HEK293T (cell line): ENCODE data around the gene TASOR.

ENCODE experiments used
- CTCF ChIA-PET: fragments of 350-600 bp; formaldehyde crosslinking; extraction: SDS; loops from one replicate; lab custom pipeline; 2021; ENCODE audit warnings: antibody characterized with exemption, inconsistent platforms; lab: Yijun Ruan, JAX
- POLR2A ChIA-PET: fragments of 350-600 bp; formaldehyde crosslinking; extraction: SDS; loops from one replicate; lab custom pipeline; 2020; ENCODE audit warnings: antibody characterized with exemption, inconsistent platforms; lab: Yijun Ruan, JAX
- DNase-seq: peaks from one replicate; pipeline ENCODE4 v3.0.0; 2012; ENCODE audit warnings: mixed read lengths; ENCODE audit errors: extremely low spot score
- ARNT ChIP-seq: fragments of 450-650 bp; IDR thresholded peaks from 2 replicates; pipeline ENCODE4 v1.6.1; 2017; ENCODE audit warnings: mild to moderate bottlenecking
- BHLHE40 ChIP-seq: fragments of 450-650 bp; IDR thresholded peaks from 2 replicates; pipeline ENCODE4 v1.6.1; 2016; ENCODE audit warnings: mild to moderate bottlenecking, moderate library complexity, borderline replicate concordance
- CTBP1 ChIP-seq: fragments of 450-650 bp; IDR thresholded peaks from 2 replicates; pipeline ENCODE4 v1.6.1; 2016; ENCODE audit warnings: borderline replicate concordance
- ELF4 ChIP-seq: fragments of 450-650 bp; IDR thresholded peaks from 2 replicates; pipeline ENCODE4 v1.6.1; 2017; ENCODE audit warnings: antibody characterized with exemption
- FOXA1 ChIP-seq: fragments of 450-650 bp; IDR thresholded peaks from 2 replicates; pipeline ENCODE4 v1.6.1; 2016; ENCODE audit warnings: mild to moderate bottlenecking
- FOXK2 ChIP-seq: fragments of 450-650 bp; IDR thresholded peaks from 2 replicates; pipeline ENCODE4 v1.6.1; 2016; ENCODE audit warnings: mild to moderate bottlenecking
- FOXM1 ChIP-seq: fragments of 450-650 bp; IDR thresholded peaks from 2 replicates; pipeline ENCODE4 v1.6.1; 2017; ENCODE audit warnings: mild to moderate bottlenecking, borderline replicate concordance
- HDGF ChIP-seq: fragments of 450-650 bp; IDR thresholded peaks from 2 replicates; pipeline ENCODE4 v1.6.1; 2017; ENCODE audit warnings: antibody characterized with exemption, borderline replicate concordance
- L3MBTL2 ChIP-seq: fragments of 450-650 bp; conservative IDR thresholded peaks from 2 replicates; pipeline ENCODE4 v1.6.1; 2016; ENCODE audit warnings: mild to moderate bottlenecking
- LEF1 ChIP-seq: fragments of 450-650 bp; IDR thresholded peaks from 2 replicates; pipeline ENCODE4 v1.6.1; 2017; ENCODE audit warnings: mild to moderate bottlenecking, borderline replicate concordance
- NFRKB ChIP-seq: fragments of 450-650 bp; IDR thresholded peaks from 2 replicates; pipeline ENCODE4 v1.6.1; 2016; ENCODE audit warnings: mild to moderate bottlenecking, moderate library complexity
- SP1 ChIP-seq: fragments of 450-650 bp; IDR thresholded peaks from 2 replicates; pipeline ENCODE4 v1.6.1; 2017
- SUZ12 ChIP-seq: fragments of 450-650 bp; IDR thresholded peaks from 2 replicates; pipeline ENCODE4 v1.6.1; 2016; ENCODE audit warnings: mild to moderate bottlenecking
- TARDBP ChIP-seq: fragments of 450-650 bp; IDR thresholded peaks from 2 replicates; pipeline ENCODE4 v1.6.1; 2016
- ZNF384 ChIP-seq: fragments of 450-650 bp; IDR thresholded peaks from 2 replicates; pipeline ENCODE4 v1.6.1; 2016
- TF ChIP-seq, protein P1 (sequence below): fragments of 450-650 bp; IDR thresholded peaks from 2 replicates; pipeline ENCODE4 v1.6.1; 2016

Gene TASOR

DNA sequence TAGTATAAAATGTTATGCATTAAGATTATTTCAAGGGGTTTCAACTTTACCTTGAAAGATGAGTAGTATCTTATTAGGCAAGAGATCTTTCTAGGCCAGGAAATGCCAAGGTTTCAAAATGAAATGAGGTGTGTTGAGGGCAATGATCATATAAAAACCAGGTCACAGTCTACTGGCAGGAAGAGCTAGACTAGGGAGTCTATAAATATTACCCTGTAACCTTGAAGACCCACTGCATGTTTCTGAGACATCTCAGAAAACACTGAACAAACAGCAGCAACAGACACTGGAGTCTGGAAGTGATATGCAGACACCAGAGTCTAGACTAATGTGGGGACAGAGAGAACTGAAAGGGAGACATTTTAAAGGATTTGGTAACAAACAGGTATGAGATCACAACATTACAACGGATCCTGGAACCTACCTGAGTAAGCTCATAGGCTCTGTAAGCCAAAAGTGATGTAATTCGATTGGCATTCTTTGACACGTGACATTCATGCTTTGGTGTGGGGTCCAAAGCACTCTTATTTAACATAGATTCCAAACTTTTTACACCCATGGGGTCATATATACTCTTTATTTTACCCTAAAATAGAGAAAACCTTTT is 15.0 kb downstream of the TASOR start:
- TF ChIP-seq ARNT (no peak), SP1 (no peak), LEF1 (no peak), FOXM1 (no peak), L3MBTL2 (no peak), SUZ12 (no peak), FOXA1 (no peak), ZNF384 (no peak), BHLHE40 (no peak), HDGF (no peak), CTBP1 (no peak), NFRKB (no peak), ELF4 (no peak)
- TF ChIP-seq, protein P1, sequence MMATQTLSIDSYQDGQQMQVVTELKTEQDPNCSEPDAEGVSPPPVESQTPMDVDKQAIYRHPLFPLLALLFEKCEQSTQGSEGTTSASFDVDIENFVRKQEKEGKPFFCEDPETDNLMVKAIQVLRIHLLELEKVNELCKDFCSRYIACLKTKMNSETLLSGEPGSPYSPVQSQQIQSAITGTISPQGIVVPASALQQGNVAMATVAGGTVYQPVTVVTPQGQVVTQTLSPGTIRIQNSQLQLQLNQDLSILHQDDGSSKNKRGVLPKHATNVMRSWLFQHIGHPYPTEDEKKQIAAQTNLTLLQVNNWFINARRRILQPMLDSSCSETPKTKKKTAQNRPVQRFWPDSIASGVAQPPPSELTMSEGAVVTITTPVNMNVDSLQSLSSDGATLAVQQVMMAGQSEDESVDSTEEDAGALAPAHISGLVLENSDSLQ = no peak
- peak; percentile 11 for DNase-seq
- POLR2A ChIA-PET = no interaction called here
- CTCF ChIA-PET = no interaction called here

DNA sequence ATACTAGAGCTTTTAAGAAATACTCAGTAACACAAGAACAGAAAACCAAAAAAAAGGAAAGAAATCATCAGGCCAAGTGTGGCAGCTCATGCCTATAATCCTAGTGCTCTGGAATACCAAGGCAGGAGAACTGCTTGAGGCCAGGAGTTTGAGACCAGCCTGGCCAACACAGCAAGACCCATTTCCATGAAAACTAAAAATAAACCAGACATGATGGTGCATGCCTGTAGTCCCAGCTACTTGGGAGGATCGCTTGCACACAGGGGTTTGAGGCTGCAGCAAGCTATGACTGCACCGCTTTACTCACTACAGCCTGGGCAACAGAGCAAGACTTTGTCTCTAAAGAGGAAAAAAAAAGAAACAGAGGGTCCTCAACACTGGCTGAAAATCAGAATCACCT is 18.2 kb downstream of the TASOR start:
- ChIA-PET POLR2A (interaction anchor here (1.5 kb wide), 1 partner anchor 11 kb away, joined by 4 read pairs; no protein-coding TSS in a partner anchor), CTCF (no interaction called here)
- no peak for DNase-seq
- TF ChIP-seq SUZ12 (no peak), TARDBP (no peak), FOXK2 (no peak), BHLHE40 (no peak), NFRKB (no peak), CTBP1 (no peak), ARNT (no peak), ZNF384 (no peak), HDGF (no peak), L3MBTL2 (no peak), FOXA1 (no peak), FOXM1 (no peak), LEF1 (no peak), SP1 (no peak), ELF4 (no peak)
- TF ChIP-seq, protein P1 = no peak

DNA sequence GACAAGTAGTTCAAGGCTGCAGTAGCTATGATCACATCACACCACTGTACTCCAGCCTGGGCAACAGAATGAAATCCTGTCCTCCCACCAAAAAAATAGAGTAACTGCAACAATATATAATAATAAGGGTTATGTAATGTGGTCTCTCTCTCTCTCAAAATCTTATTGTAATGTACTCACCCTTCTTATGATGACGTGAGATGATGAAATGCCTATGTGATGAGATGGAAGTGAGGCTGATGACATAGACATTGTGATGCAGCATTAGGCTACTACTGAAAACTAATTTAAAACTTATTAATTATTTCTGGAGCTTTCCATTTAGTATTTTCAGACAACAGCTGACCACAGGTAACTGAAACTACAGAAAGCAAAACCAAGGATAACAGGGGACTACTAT is 27.4 kb downstream of the TASOR start:
- POLR2A ChIA-PET = interaction anchor here (0.7 kb wide), 1 partner anchor 27 kb away, joined by 4 read pairs; the partner anchor contains the start of gene TASOR
- DNase-seq = no peak
- no peak for TF ChIP-seq FOXA1
- no peak for TF ChIP-seq BHLHE40
- no peak for TF ChIP-seq CTBP1
- no peak for TF ChIP-seq NFRKB
- TF ChIP-seq LEF1 = no peak
- TF ChIP-seq L3MBTL2 = no peak
- TF ChIP-seq FOXM1 = no peak
- no peak for TF ChIP-seq ZNF384
- TF ChIP-seq SUZ12 = no peak
- TF ChIP-seq TARDBP = no peak
- TF ChIP-seq, protein P1 = no peak
- no peak for TF ChIP-seq SP1
- CTCF ChIA-PET = no interaction called here

- CTCF ChIA-PET = no interaction called here
Observed at GRCh38 chr3:56654460-56654859, 28.6 kb downstream of the TASOR start.

GRCh38 chr3:56645407-56645806 is 37.7 kb downstream of the TASOR start:
- CTCF ChIA-PET = no interaction called here
- POLR2A ChIA-PET = no interaction called here
- no peak for DNase-seq
- TF ChIP-seq TARDBP (no peak), NFRKB (no peak), ZNF384 (no peak), FOXM1 (no peak), BHLHE40 (no peak), CTBP1 (no peak), SP1 (no peak), HDGF (no peak), FOXA1 (no peak), FOXK2 (no peak), ARNT (no peak), LEF1 (no peak), SUZ12 (no peak), L3MBTL2 (no peak), ELF4 (no peak)
- TF ChIP-seq, protein P1 = no peak

More at GRCh38 chr3:56654460-56654859, 28.6 kb downstream of the TASOR start:
- POLR2A ChIA-PET = no interaction called here
- TF ChIP-seq L3MBTL2 = no peak
- no peak for TF ChIP-seq FOXA1
- DNase-seq = no peak
